Measurements from ENCODE around the gene TENM4.

Gene TENM4

DNA sequence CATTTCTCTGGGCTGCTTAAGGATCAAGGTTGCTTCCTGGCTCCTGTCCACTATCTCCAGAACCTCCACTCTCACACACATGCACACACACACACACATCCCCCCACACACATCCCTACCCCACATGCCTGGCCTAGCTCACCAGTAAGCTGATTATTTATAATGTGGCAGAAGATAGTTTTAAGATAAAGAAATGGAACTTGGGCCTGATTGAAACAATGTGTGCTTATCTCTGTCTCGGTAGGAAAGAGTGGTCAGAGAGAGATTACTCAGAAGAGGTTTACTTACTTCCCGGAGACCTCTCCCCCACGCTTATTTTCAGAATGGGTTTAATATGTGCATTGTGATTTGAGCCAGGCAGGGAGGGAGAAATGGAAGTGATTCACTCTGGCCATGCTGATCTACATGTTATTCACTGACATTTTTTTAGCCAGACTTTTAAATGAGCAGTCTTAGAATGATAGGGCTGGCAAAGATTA, 422.4 kb downstream of the TENM4 start:
- H3K4me1 ChIP-seq (ENCODE audit: control insufficient read depth, insufficient read depth, low read length): no peaks in the 10 kb centered on the region
- no peaks in the 10 kb centered on the region for H3K27me3 ChIP-seq (ENCODE audit: control insufficient read depth, insufficient read depth, low read length)
- H3K36me3 ChIP-seq (ENCODE audit: control insufficient read depth, insufficient read depth, low read length): no peaks in the 10 kb centered on the region
- H3K4me3 ChIP-seq (ENCODE audit: low read length): no peak overlapping the region
- H3K9ac ChIP-seq (ENCODE audit: low read length): no peak overlapping the region
- no peaks in the 10 kb centered on the region for H3K9me3 ChIP-seq (ENCODE audit: control insufficient read depth, low read length)

DNA sequence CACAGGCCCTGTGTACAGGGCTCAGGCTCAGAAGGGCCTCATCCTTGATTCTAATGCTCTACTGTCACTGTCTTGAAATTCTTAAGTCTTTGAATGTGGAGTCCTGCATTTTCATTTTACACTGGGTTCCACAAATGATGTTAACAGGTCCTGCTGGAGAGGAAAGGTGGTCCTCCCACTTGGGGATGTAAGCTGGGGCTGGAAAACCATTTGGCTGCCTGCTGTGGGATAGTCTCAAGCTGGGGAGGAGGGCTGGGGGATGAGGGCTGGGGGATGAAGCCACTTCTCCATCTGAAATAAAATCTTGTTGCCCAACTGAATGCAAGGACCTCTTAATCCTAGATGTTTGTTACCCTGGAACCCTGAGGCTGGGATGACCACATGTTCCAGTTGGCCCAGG, 423.0 kb downstream of the TENM4 start:
- Histone ChIP-seq H3K9ac (ENCODE audit: low read length) (no peak overlapping the region), H3K27me3 (ENCODE audit: control insufficient read depth, insufficient read depth, low read length) (no peaks in the 10 kb centered on the region), H3K9me3 (ENCODE audit: control insufficient read depth, low read length) (no peaks in the 10 kb centered on the region), H3K4me1 (ENCODE audit: control insufficient read depth, insufficient read depth, low read length) (no peaks in the 10 kb centered on the region), H3K36me3 (ENCODE audit: control insufficient read depth, insufficient read depth, low read length) (no peaks in the 10 kb centered on the region), H3K4me3 (ENCODE audit: low read length) (no peak overlapping the region)

DNA sequence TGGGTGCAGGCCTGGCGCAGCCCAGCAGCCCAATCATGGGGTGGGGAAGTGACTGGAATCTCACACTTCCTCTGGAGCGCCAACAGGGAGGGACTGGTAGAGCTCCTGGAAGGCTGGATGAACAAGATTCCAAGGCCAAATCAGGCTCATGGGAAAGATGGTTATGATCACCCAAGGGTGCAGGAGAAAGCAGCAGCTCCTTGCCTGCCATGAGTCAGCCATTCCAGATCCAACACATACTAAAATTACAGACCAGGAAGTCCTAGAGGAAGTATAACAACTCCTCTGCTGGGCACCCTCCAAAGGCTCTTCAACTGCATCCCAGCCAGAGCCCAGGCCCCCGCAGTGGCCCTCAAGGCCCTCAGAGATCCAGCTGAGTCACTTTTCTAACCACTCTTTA, 427.3 kb downstream of the TENM4 start:
- no peak overlapping the region for H3K9ac ChIP-seq (ENCODE audit: low read length)
- H3K36me3 ChIP-seq (ENCODE audit: control insufficient read depth, insufficient read depth, low read length): no peaks in the 10 kb centered on the region
- no peaks in the 10 kb centered on the region for H3K9me3 ChIP-seq (ENCODE audit: control insufficient read depth, low read length)
- no peaks in the 10 kb centered on the region for H3K27me3 ChIP-seq (ENCODE audit: control insufficient read depth, insufficient read depth, low read length)
- no peak overlapping the region for H3K4me3 ChIP-seq (ENCODE audit: low read length)
- H3K4me1 ChIP-seq (ENCODE audit: control insufficient read depth, insufficient read depth, low read length): no peaks in the 10 kb centered on the region

DNA sequence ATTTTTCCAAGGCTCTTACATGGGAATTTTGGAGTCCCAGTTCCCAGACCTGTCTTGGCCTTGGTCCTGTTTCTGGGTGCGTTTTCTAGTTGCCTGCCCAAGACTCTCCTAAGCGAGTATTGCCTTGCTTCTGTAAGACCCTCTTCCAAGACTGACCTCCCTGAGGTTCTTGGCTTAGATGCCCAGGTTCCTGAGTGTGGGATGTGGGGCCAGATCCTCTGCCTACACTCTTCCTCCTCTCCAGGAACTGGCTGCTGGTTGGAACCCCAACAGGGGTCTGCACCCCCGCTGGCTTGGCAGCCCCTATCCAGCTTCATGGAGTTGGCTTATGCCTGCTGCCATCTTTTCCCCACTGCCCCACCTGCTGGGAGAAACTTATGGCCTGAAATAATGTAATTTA, 429.5 kb downstream of the TENM4 start:
- no peaks in the 10 kb centered on the region for H3K36me3 ChIP-seq (ENCODE audit: control insufficient read depth, insufficient read depth, low read length)
- H3K4me3 ChIP-seq (ENCODE audit: low read length): no peak overlapping the region
- no peaks in the 10 kb centered on the region for H3K27me3 ChIP-seq (ENCODE audit: control insufficient read depth, insufficient read depth, low read length)
- H3K4me1 ChIP-seq (ENCODE audit: control insufficient read depth, insufficient read depth, low read length): no peaks in the 10 kb centered on the region
- H3K9me3 ChIP-seq (ENCODE audit: control insufficient read depth, low read length): no peaks in the 10 kb centered on the region
- H3K9ac ChIP-seq (ENCODE audit: low read length): no peak overlapping the region

- H3K4me3 ChIP-seq (ENCODE audit: low read length): no peak overlapping the region
- no peak overlapping the region for H3K9ac ChIP-seq (ENCODE audit: low read length)
- no peaks in the 10 kb centered on the region for H3K36me3 ChIP-seq (ENCODE audit: control insufficient read depth, insufficient read depth, low read length)
- no peaks in the 10 kb centered on the region for H3K9me3 ChIP-seq (ENCODE audit: control insufficient read depth, low read length)
- no peaks in the 10 kb centered on the region for H3K27me3 ChIP-seq (ENCODE audit: control insufficient read depth, insufficient read depth, low read length)
- H3K4me1 ChIP-seq (ENCODE audit: control insufficient read depth, insufficient read depth, low read length): no peaks in the 10 kb centered on the region
Measured at GRCh38 chr11:79007771-79008402, 432.9 kb downstream of the TENM4 start.

GRCh38 chr11:79006854-79007253, 434.0 kb downstream of the TENM4 start:
- no peaks in the 10 kb centered on the region for H3K36me3 ChIP-seq (ENCODE audit: control insufficient read depth, insufficient read depth, low read length)
- H3K4me1 ChIP-seq (ENCODE audit: control insufficient read depth, insufficient read depth, low read length): no peaks in the 10 kb centered on the region
- H3K27me3 ChIP-seq (ENCODE audit: control insufficient read depth, insufficient read depth, low read length): no peaks in the 10 kb centered on the region
- no peaks in the 10 kb centered on the region for H3K9me3 ChIP-seq (ENCODE audit: control insufficient read depth, low read length)
- H3K9ac ChIP-seq (ENCODE audit: low read length): no peak overlapping the region
- no peak overlapping the region for H3K4me3 ChIP-seq (ENCODE audit: low read length)

GRCh38 chr11:78996007-78996406, 444.8 kb downstream of the TENM4 start:
- no peaks in the 10 kb centered on the region for H3K36me3 ChIP-seq (ENCODE audit: control insufficient read depth, insufficient read depth, low read length)
- H3K9me3 ChIP-seq (ENCODE audit: control insufficient read depth, low read length): no peaks in the 10 kb centered on the region
- no peaks in the 10 kb centered on the region for H3K4me1 ChIP-seq (ENCODE audit: control insufficient read depth, insufficient read depth, low read length)
- no peak overlapping the region for H3K4me3 ChIP-seq (ENCODE audit: low read length)
- H3K27me3 ChIP-seq (ENCODE audit: control insufficient read depth, insufficient read depth, low read length): no peaks in the 10 kb centered on the region
- no peak overlapping the region for H3K9ac ChIP-seq (ENCODE audit: low read length)

GRCh38 chr11:78995171-78995570, 445.7 kb downstream of the TENM4 start:
- H3K9ac ChIP-seq (ENCODE audit: low read length): no peak overlapping the region
- no peaks in the 10 kb centered on the region for H3K27me3 ChIP-seq (ENCODE audit: control insufficient read depth, insufficient read depth, low read length)
- H3K9me3 ChIP-seq (ENCODE audit: control insufficient read depth, low read length): no peaks in the 10 kb centered on the region
- no peaks in the 10 kb centered on the region for H3K4me1 ChIP-seq (ENCODE audit: control insufficient read depth, insufficient read depth, low read length)
- no peak overlapping the region for H3K4me3 ChIP-seq (ENCODE audit: low read length)
- no peaks in the 10 kb centered on the region for H3K36me3 ChIP-seq (ENCODE audit: control insufficient read depth, insufficient read depth, low read length)

- no peak overlapping the region for H3K9ac ChIP-seq (ENCODE audit: low read length)
- H3K9me3 ChIP-seq (ENCODE audit: control insufficient read depth, low read length): no peaks in the 10 kb centered on the region
- H3K4me3 ChIP-seq (ENCODE audit: low read length): no peak overlapping the region
- no peaks in the 10 kb centered on the region for H3K27me3 ChIP-seq (ENCODE audit: control insufficient read depth, insufficient read depth, low read length)
- H3K4me1 ChIP-seq (ENCODE audit: control insufficient read depth, insufficient read depth, low read length): no peaks in the 10 kb centered on the region
- H3K36me3 ChIP-seq (ENCODE audit: control insufficient read depth, insufficient read depth, low read length): no peaks in the 10 kb centered on the region
Measured at GRCh38 chr11:78993802-78994430, 446.9 kb downstream of the TENM4 start.

DNA sequence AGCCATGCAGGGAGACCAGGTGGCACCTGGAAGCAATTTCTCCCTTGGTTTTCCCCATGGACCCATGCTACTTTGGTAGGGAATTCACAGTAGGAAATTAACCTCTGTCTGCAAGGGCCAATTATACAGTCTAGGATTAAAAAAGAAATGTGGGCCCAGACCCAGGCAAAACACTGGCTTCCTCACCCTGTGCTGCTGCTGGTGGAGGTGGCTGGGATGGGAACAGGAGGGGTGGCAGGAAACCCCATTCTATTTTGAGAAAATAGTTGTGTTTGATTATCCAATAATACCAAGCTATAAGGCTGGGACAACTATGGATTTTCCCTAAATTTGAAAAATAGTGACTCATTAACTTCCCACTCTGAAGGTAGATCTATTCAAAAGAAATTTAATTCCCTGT, 449.1 kb downstream of the TENM4 start:
- Histone ChIP-seq H3K27me3 (ENCODE audit: control insufficient read depth, insufficient read depth, low read length) (no peaks in the 10 kb centered on the region), H3K9me3 (ENCODE audit: control insufficient read depth, low read length) (no peaks in the 10 kb centered on the region), H3K4me3 (ENCODE audit: low read length) (no peak overlapping the region), H3K9ac (ENCODE audit: low read length) (no peak overlapping the region), H3K36me3 (ENCODE audit: control insufficient read depth, insufficient read depth, low read length) (no peaks in the 10 kb centered on the region), H3K4me1 (ENCODE audit: control insufficient read depth, insufficient read depth, low read length) (no peaks in the 10 kb centered on the region)

- Histone ChIP-seq H3K27me3 (ENCODE audit: control insufficient read depth, insufficient read depth, low read length) (no peaks in the 10 kb centered on the region), H3K36me3 (ENCODE audit: control insufficient read depth, insufficient read depth, low read length) (no peaks in the 10 kb centered on the region), H3K4me1 (ENCODE audit: control insufficient read depth, insufficient read depth, low read length) (no peaks in the 10 kb centered on the region), H3K4me3 (ENCODE audit: low read length) (no peak overlapping the region), H3K9me3 (ENCODE audit: control insufficient read depth, low read length) (no peaks in the 10 kb centered on the region), H3K9ac (ENCODE audit: low read length) (no peak overlapping the region)
Measured at GRCh38 chr11:78990261-78990660, 450.6 kb downstream of the TENM4 start.

DNA sequence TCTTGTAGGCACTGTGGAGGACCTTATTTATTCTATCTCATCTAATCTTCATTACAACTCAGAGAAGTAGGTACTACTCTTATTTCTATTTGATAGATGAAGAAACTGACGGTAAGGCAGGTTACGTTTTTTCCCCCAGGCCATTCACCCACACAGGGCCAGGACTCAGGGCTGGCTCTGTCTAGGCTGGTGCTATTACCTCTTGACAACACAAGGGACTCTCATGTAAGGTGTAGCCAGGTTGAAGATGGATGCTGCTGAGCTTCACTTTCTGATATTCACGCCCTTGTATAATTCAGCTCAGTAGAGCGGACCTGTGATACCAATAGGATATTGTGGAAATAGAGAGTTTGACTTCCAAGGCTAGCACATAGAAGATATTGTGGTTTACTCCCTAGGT, 453.1 kb downstream of the TENM4 start:
- no peak overlapping the region for H3K9ac ChIP-seq (ENCODE audit: low read length)
- H3K4me1 ChIP-seq (ENCODE audit: control insufficient read depth, insufficient read depth, low read length): no peaks in the 10 kb centered on the region
- no peaks in the 10 kb centered on the region for H3K36me3 ChIP-seq (ENCODE audit: control insufficient read depth, insufficient read depth, low read length)
- H3K9me3 ChIP-seq (ENCODE audit: control insufficient read depth, low read length): no peaks in the 10 kb centered on the region
- no peaks in the 10 kb centered on the region for H3K27me3 ChIP-seq (ENCODE audit: control insufficient read depth, insufficient read depth, low read length)
- no peak overlapping the region for H3K4me3 ChIP-seq (ENCODE audit: low read length)

Data from mucosa of stomach (tissue), 1 donor.